Measurements from ENCODE around the gene NT5M. TPM values are rescaled to one million over a fixed set of nuclear protein-coding genes. Genes with fewer than 3 reads are reported as not detected.

NT5M gene
- polyA plus RNA-seq, 6 donors from 2014 or later = 0.19 to 3.2 (median 0.61) TPM; not detected in 1

DNA sequence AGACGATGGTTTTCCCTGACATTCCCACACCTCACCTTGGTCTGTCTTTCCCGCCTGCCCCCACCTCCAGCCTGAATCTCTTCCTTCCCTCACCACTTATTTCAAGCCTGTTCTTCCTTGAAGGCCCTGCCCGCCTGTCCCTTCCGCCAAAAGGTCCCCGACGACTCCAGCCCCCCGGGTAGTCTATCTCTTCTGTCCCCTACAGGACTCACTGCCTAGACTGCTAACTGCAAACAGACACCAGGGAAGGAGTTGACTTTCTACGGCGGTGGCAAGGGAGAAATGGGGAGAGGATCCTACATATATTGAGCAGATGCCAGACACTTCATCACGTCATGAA lies 53.7 kb downstream of the NT5M start:
- Mint-ChIP-seq H3K36me3 (no peaks in the 10 kb centered on the region), H3K9me3 (peaks cover 0 to 21% (median 10%) of the 10 kb centered on the region in 7 donors), H3K27ac (peak overlapping the region in 1 of 6 donors; percentile 43), H3K27me3 (no peaks in the 10 kb centered on the region), H3K4me3 (no peak overlapping the region), H3K4me1 (peaks cover 7% of the 10 kb centered on the region in 3 donors)
- no peak for ATAC-seq (ENCODE audit: low read depth in 2 of 2)
- DNase-seq = no peak

GRCh38 chr17:17358060-17358751 lies 55.0 kb downstream of the NT5M start:
- Mint-ChIP-seq H3K4me1 (peaks cover 7% of the 10 kb centered on the region in 3 donors), H3K27me3 (peaks cover 0 to 3% (median 0%) of the 10 kb centered on the region in 3 donors), H3K4me3 (no peak overlapping the region), H3K9me3 (peaks cover 0 to 21% (median 10%) of the 10 kb centered on the region in 7 donors), H3K27ac (no peak overlapping the region), H3K36me3 (no peaks in the 10 kb centered on the region)
- ATAC-seq (ENCODE audit: low read depth in 2 of 2) (no peak), DNase-seq (no peak)

DNA sequence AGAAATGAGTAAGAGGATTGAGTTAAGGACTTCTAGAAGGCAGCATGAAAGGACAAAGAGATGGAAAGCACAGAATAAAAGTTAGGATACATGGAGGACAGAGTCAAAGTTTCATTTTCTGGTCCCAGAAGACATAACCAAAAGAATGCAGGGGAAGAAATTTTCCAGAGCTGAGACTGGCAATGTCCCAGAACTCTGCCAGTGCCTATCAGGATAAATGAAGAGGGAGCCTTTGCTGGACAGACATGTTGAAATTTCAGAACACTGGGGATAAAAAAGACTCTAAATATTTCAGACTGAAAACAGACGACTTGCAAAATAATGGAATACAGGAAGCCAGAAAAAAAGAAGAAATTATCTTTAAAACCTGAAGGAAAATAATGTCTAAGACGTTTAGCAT lies 55.7 kb downstream of the NT5M start:
- H3K4me1 Mint-ChIP-seq = peaks cover 4 to 7% (median 7%) of the 10 kb centered on the region in 3 donors
- H3K27ac Mint-ChIP-seq = peak overlapping the region in 1 of 6 donors; percentile 35
- no peaks in the 10 kb centered on the region for H3K36me3 Mint-ChIP-seq
- no peak for DNase-seq
- no peak for ATAC-seq (ENCODE audit: low read depth in 2 of 2)
- H3K27me3 Mint-ChIP-seq = peaks cover 0 to 6% (median 0%) of the 10 kb centered on the region in 3 donors
- no peak overlapping the region for H3K4me3 Mint-ChIP-seq
- H3K9me3 Mint-ChIP-seq = peaks cover 0 to 21% (median 10%) of the 10 kb centered on the region in 7 donors

GRCh38 chr17:17359271-17359670 lies 56.1 kb downstream of the NT5M start:
- Mint-ChIP-seq H3K27me3 (peaks cover 0 to 6% (median 0%) of the 10 kb centered on the region in 3 donors), H3K27ac (no peak overlapping the region), H3K36me3 (no peaks in the 10 kb centered on the region), H3K9me3 (peaks cover 0 to 21% (median 10%) of the 10 kb centered on the region in 7 donors), H3K4me3 (no peak overlapping the region), H3K4me1 (peaks cover 4 to 7% (median 7%) of the 10 kb centered on the region in 3 donors)
- ATAC-seq (ENCODE audit: low read depth in 2 of 2) = no peak
- no peak for DNase-seq

DNA sequence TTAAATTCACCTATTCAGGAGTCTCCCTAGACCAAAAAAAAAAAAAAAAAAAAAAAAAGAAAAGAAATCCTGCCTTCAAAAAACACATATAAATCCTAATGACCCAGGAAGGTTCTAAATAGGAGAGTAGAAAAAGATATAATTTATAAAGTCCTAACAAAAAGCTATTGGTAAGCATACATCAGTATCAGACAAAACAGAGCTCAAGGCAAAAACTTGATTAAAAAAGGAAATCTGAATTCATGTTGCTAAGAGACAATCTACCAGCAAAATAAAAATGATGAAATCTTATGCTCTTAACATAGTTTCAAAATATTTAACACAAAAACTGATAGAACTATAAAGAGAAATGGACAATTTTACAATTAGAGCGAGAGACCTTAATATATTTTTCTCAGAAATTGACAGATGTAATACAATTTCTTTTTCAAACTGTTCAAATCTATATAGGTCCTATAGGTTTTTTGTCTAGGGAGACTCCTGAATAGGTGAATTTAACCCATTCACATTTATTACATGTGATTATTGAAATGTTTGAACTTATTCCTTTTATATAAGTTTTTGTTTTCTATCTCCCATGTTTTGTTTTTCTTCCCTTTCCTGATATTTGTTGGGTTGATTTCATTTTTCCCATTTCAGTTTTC lies 57.0 kb downstream of the NT5M start:
- H3K27ac Mint-ChIP-seq = no peak overlapping the region
- H3K36me3 Mint-ChIP-seq = no peaks in the 10 kb centered on the region
- H3K27me3 Mint-ChIP-seq = peaks cover 0 to 6% (median 0%) of the 10 kb centered on the region in 3 donors
- H3K4me1 Mint-ChIP-seq = peaks cover 0 to 4% (median 0%) of the 10 kb centered on the region in 3 donors
- H3K4me3 Mint-ChIP-seq = no peak overlapping the region
- H3K9me3 Mint-ChIP-seq = peaks cover 0 to 21% (median 10%) of the 10 kb centered on the region in 7 donors
- DNase-seq = no peak
- no peak for ATAC-seq (ENCODE audit: low read depth in 2 of 2)

DNA sequence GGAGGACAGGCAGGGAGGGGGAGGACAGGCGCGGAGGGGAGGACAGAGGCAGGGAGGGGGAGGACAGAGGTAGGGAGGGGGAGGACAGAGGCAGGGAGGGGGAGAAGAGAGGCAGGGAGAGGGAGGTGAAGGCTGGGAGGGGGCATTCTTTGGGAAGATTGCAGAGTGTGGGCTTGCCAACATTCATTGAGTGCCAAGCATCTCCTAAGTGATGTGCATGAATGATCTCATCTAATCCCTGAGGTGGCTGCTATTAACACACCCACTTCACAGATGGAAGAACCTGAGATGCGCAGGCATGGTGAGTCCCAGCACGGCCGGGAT lies 58.3 kb downstream of the NT5M start:
- ATAC-seq (ENCODE audit: low read depth in 2 of 2) (no peak), DNase-seq (no peak)
- H3K4me1 Mint-ChIP-seq = no peaks in the 10 kb centered on the region
- peaks cover 0 to 6% (median 5%) of the 10 kb centered on the region in 3 donors for H3K27me3 Mint-ChIP-seq
- no peak overlapping the region for H3K27ac Mint-ChIP-seq
- peaks cover 0 to 21% (median 10%) of the 10 kb centered on the region in 7 donors for H3K9me3 Mint-ChIP-seq
- H3K36me3 Mint-ChIP-seq = peaks cover 0 to 5% of the 10 kb centered on the region in 2 donors
- no peak overlapping the region for H3K4me3 Mint-ChIP-seq

DNA sequence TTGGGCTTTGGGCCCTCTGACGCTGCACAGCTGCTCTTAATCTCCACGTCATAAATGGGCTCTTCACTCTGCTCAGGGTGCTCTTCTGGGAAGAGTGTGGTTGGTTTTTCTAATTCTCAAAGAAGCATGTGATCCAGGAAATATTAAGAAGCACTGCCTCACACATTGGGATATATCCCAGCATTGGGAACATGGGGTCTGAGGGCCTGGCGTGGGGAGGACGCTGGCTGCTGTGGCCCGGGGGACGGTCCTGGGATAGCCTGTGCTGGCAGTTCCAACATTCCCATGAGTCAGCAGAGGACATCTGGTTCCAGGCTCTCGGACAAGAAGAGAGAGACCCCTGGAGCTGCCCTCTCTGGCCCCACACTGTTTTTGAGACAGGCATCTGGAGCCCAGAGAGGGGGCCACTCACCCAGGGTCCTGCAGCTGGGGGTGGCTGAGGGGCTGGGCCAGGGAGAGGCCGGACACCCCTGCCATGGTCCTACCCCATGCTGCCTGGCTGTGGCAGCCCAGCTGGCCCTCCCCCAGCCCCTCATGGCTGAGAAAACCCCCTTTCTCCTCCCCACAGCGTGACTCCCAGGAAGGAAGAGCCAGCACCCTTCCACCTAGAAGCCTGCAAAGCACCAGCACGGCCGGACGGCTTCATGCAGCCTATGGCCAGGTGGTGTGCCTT lies 58.8 kb downstream of the NT5M start:
- no peak for ATAC-seq (ENCODE audit: low read depth in 2 of 2)
- Mint-ChIP-seq H3K36me3 (peaks cover 0 to 7% of the 10 kb centered on the region in 2 donors), H3K9me3 (peaks cover 0 to 21% (median 10%) of the 10 kb centered on the region in 7 donors)

GRCh38 chr17:17362540-17362930 lies 59.4 kb downstream of the NT5M start:
- ATAC-seq (ENCODE audit: low read depth in 2 of 2) (no peak), DNase-seq (no peak)
- peaks cover 0 to 7% of the 10 kb centered on the region in 2 donors for H3K36me3 Mint-ChIP-seq
- no peak overlapping the region for H3K4me3 Mint-ChIP-seq
- no peaks in the 10 kb centered on the region for H3K4me1 Mint-ChIP-seq
- H3K27ac Mint-ChIP-seq = peak overlapping the region in 1 of 6 donors; percentile 44
- H3K27me3 Mint-ChIP-seq = peaks cover 0 to 8% (median 6%) of the 10 kb centered on the region in 3 donors
- peaks cover 0 to 21% (median 10%) of the 10 kb centered on the region in 7 donors for H3K9me3 Mint-ChIP-seq

More for the DNA sequence above, 58.8 kb downstream of the NT5M start:
- no peaks in the 10 kb centered on the region for H3K4me1 Mint-ChIP-seq
- no peak overlapping the region for H3K4me3 Mint-ChIP-seq
- no peak for DNase-seq
- H3K27ac Mint-ChIP-seq = peak overlapping the region in 1 of 6 donors; percentile 44
- H3K27me3 Mint-ChIP-seq = peaks cover 0 to 8% (median 6%) of the 10 kb centered on the region in 3 donors

GRCh38 chr17:17363638-17364337 lies 60.6 kb downstream of the NT5M start:
- no peaks in the 10 kb centered on the region for H3K4me1 Mint-ChIP-seq
- no peak overlapping the region for H3K4me3 Mint-ChIP-seq
- H3K27ac Mint-ChIP-seq = peak overlapping the region in 1 of 6 donors; percentile 86
- DNase-seq (no peak), ATAC-seq (ENCODE audit: low read depth in 2 of 2) (no peak)
- H3K36me3 Mint-ChIP-seq = peaks cover 0 to 7% of the 10 kb centered on the region in 2 donors
- peaks cover 0 to 8% (median 6%) of the 10 kb centered on the region in 3 donors for H3K27me3 Mint-ChIP-seq
- peaks cover 0 to 18% (median 10%) of the 10 kb centered on the region in 7 donors for H3K9me3 Mint-ChIP-seq

DNA sequence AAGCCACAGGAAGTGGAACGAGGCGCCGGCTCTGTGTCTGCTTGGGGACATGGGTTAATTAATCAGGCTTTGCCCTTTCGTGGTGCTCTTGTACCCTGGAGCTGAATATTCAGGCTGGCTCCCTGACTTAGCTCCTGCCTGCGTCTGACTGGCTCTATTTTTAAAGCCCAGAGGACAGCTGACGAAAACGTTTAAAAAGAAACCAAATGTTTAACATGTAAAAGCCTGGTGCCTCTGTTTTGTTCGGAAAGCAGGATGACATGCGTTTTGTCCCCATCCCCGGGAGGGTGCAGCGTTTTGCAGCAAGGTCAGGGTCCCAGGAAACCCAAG lies 61.1 kb downstream of the NT5M start:
- peaks cover 0 to 8% (median 6%) of the 10 kb centered on the region in 3 donors for H3K27me3 Mint-ChIP-seq
- peaks cover 0 to 15% (median 9%) of the 10 kb centered on the region in 7 donors for H3K9me3 Mint-ChIP-seq
- DNase-seq = no peak
- no peak overlapping the region for H3K27ac Mint-ChIP-seq
- H3K4me3 Mint-ChIP-seq = no peak overlapping the region
- no peaks in the 10 kb centered on the region for H3K4me1 Mint-ChIP-seq
- H3K36me3 Mint-ChIP-seq = peaks cover 0 to 7% of the 10 kb centered on the region in 2 donors
- no peak for ATAC-seq (ENCODE audit: low read depth in 2 of 2)

DNA sequence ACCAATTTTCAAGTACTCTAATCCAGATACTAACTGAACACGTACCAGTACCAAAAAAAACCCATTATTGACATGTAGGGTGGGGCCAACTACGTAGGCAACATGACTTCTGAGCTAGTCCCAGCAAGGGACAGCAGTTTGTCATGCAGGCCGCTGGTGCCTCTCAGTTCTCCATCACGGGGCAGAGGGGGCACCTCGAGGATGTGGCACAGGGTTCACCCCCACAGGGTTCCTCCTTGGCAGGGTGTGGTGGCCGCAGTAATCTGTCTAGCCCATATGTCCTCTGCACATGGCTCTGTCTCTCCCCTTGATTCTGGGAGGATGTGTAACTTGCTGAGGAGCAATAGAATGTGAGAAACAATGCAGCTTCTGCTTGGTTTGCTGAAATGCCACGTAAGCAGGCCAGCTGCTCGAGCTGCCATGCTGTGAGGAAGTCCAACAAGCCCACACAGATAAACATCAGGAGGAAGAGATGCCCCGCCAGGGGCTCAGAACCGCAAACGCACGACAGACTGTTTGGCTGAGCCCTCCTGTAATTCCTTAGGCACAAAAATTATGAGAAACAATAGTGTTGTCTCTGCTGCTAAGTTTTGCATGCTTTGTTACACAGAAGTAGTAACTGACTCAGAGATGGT lies 62.4 kb downstream of the NT5M start:
- no peak for ATAC-seq (ENCODE audit: low read depth in 2 of 2)
- DNase-seq = no peak
- Mint-ChIP-seq H3K27me3 (peaks cover 0 to 8% (median 6%) of the 10 kb centered on the region in 3 donors), H3K9me3 (peaks cover 0 to 5% (median 1%) of the 10 kb centered on the region in 7 donors), H3K4me3 (no peak overlapping the region), H3K4me1 (peaks cover 0 to 4% (median 0%) of the 10 kb centered on the region in 3 donors), H3K36me3 (peaks cover 0 to 7% of the 10 kb centered on the region in 2 donors), H3K27ac (no peak overlapping the region)

DNA sequence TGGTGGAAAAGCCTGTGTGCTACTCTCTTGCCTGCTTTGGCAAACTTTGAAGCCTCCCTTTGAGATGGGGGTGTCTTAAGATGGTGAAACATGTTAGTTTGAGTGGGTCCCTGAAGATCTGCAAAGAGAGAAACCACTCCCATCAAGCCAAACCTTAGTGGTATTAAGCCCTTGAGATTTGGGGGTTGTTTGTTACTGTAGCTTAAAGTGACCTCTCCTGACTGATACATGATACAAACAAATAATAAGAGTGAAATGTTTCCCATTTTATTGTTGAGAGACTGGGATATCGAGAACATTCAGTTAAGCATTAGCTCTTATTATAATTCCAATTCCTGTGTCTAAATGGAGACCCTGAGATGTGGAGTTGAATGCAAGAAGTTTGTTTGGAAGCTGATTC lies 63.1 kb downstream of the NT5M start:
- H3K27me3 Mint-ChIP-seq = peaks cover 0 to 14% (median 6%) of the 10 kb centered on the region in 3 donors
- peak overlapping the region in 1 of 6 donors; percentile 16 for H3K27ac Mint-ChIP-seq
- H3K4me3 Mint-ChIP-seq = no peak overlapping the region
- H3K9me3 Mint-ChIP-seq = peaks cover 0 to 2% (median 0%) of the 10 kb centered on the region in 7 donors
- DNase-seq (no peak), ATAC-seq (ENCODE audit: low read depth in 2 of 2) (no peak)
- H3K4me1 Mint-ChIP-seq = peaks cover 0 to 4% (median 0%) of the 10 kb centered on the region in 3 donors
- peaks cover 0 to 7% of the 10 kb centered on the region in 2 donors for H3K36me3 Mint-ChIP-seq
